Measurements from ENCODE around the gene VDR. TPM values are rescaled to one million over a fixed set of nuclear protein-coding genes. Genes with fewer than 3 reads are reported as not detected.
A peak's percentile ranks its signal among the peaks of the same experiment; 100 is the strongest.
"Not testable (repeated sequence)": the region's sequence is repeated elsewhere in the genome, so short reads cannot be mapped to it uniquely, and the experiment has no call there.

Gene VDR
- total and polyA plus RNA-seq, 2 donors (not counting 1 experiment from before 2014, with no cell fraction given): 0.37 to 0.42 TPM

DNA sequence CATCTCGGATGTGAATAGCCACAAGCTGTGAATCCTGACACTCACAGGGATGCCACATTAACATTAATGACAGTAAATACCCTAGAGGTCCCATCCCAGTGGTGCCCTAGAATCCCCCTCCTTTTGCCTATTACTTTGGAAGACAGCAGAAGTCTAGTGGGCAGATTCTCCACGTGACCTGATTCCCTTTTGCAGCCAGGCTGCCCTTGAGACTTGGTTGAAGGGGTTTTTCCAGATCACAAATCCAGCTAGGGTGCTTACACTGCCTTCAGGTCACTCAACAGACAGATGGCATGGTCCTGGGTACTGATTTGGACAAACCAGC is 93.8 kb downstream of the VDR start:
- 22% methylated on average over 2 of the region's 2 CpGs for WGBS (ENCODE audit: insufficient coverage)
- peak overlapping the region; percentile 96 for H3K27ac Mint-ChIP-seq
- H2AFZ ChIP-seq (ENCODE audit: insufficient read depth, low read depth, low read length, poor library complexity, severe bottlenecking): no peak overlapping the region
- peak overlapping the region; percentile 87 for H3K4me2 ChIP-seq (replicated peaks; ENCODE audit: low read depth, low read length, poor library complexity, severe bottlenecking)
- ATAC-seq (ENCODE audit: low read depth) (no peak), DNase-seq (peak; percentile 47)
- peak overlapping the region; percentile 69 for H3K9ac ChIP-seq (ENCODE audit: low read length)
- H3K27ac ChIP-seq (ENCODE audit: low read length in 2 of 2): peak overlapping the region; percentile 96 to 98
- TF ChIP-seq, protein P1, sequence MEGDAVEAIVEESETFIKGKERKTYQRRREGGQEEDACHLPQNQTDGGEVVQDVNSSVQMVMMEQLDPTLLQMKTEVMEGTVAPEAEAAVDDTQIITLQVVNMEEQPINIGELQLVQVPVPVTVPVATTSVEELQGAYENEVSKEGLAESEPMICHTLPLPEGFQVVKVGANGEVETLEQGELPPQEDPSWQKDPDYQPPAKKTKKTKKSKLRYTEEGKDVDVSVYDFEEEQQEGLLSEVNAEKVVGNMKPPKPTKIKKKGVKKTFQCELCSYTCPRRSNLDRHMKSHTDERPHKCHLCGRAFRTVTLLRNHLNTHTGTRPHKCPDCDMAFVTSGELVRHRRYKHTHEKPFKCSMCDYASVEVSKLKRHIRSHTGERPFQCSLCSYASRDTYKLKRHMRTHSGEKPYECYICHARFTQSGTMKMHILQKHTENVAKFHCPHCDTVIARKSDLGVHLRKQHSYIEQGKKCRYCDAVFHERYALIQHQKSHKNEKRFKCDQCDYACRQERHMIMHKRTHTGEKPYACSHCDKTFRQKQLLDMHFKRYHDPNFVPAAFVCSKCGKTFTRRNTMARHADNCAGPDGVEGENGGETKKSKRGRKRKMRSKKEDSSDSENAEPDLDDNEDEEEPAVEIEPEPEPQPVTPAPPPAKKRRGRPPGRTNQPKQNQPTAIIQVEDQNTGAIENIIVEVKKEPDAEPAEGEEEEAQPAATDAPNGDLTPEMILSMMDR (IDR thresholded peaks at IDR 0.05): no peak
- TF ChIP-seq EZH2 (IDR thresholded peaks at IDR 0.05; ENCODE audit: borderline replicate concordance, insufficient read depth, low read depth, low read length, poor library complexity, severe bottlenecking): no peak
- peaks cover 0 to under 1% of the 10 kb centered on the region in 2 experiments for H3K36me3 ChIP-seq (replicated peaks in 1 of 2; ENCODE audit: control extremely low read depth in 1 of 2, control insufficient read depth in 1 of 2, extremely low read depth in 1 of 2, insufficient read depth in 2 of 2, low read length in 1 of 2)
- no peaks in the 10 kb centered on the region for H3K27me3 ChIP-seq (replicated peaks in 1 of 4; ENCODE audit: control extremely low read depth in 1 of 4, control insufficient read depth in 3 of 4, insufficient read depth in 4 of 4, low read length in 3 of 4)
- H3K4me3 Mint-ChIP-seq: peak overlapping the region; percentile 78
- H4K20me1 ChIP-seq (ENCODE audit: control insufficient read depth, insufficient read depth, low read length, poor library complexity, severe bottlenecking): no peaks in the 10 kb centered on the region
- intact Hi-C loops (cut with micrococcal nuclease): loop anchor here (5.0 kb wide), 2 partner anchors 454 to 1824 kb away; no protein-coding TSS in a partner anchor
- H3K79me2 ChIP-seq (ENCODE audit: control insufficient read depth, insufficient read depth, low read length): peaks cover 96% of the 10 kb centered on the region
- peak overlapping the region in 2 of 5 experiments; percentile 61 to 63 for H3K4me3 ChIP-seq (ENCODE audit: control extremely low read depth in 1 of 5, extremely low read depth in 1 of 5, insufficient read depth in 1 of 5, low read depth in 2 of 5, low read length in 4 of 5)
- H3K4me1 ChIP-seq (ENCODE audit: control insufficient read depth in 2 of 2, insufficient read depth in 2 of 2, low read length in 2 of 2): peaks cover 90 to 98% of the 10 kb centered on the region in 2 donors
- POLR2A ChIA-PET: interaction anchor here (0.5 to 17.3 kb wide), 5 partner anchors 9 to 428 kb away, joined by 3 to 264 read pairs (median 6); partner anchors contain the start of gene HDAC7
- H3K9me3 ChIP-seq (ENCODE audit: control extremely low read depth in 1 of 3, control insufficient read depth in 2 of 3, insufficient read depth in 1 of 3, low read length in 2 of 3): no peaks in the 10 kb centered on the region
- no peaks in the 10 kb centered on the region for H3K9me3 Mint-ChIP-seq (ENCODE audit: insufficient read depth)
- H3K4me1 Mint-ChIP-seq: peaks cover 95% of the 10 kb centered on the region
- CTCF ChIA-PET: interaction anchor here (1.3 to 38.8 kb wide), 7 partner anchors 10 to 96 kb away, joined by 3 to 1203 read pairs (median 5); no protein-coding TSS in a partner anchor
- no peaks in the 10 kb centered on the region for H3K27me3 Mint-ChIP-seq

DNA sequence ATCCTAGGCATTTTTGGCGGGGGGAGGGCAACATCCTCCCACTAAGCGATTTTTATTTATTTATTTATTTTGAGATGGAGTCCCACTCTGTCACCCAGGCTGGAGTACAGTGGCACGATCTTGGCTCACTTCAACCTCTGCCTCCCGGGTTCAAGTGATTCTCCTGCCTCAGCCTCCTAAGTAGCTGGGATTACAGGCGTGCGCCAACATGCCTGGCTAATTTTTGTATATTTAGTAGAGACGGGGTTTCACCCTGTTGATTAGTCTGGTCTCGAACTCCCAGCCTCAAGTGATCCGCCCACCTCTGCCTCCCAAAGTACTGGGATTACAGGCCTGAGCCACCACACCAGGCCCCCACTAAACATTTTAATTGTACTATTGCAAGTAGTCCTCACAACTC is 95.3 kb downstream of the VDR start:
- no CpG with 5 or more reads among the region's 9 CpGs for whole genome bisulfite sequencing (ENCODE audit: insufficient coverage)
- Mint-ChIP-seq H3K4me3 (peak overlapping the region; percentile 45), H3K4me1 (peaks cover 96% of the 10 kb centered on the region), H3K27ac (peak overlapping the region; percentile 96)
- intact Hi-C loops (cut with micrococcal nuclease); H3K9me3 ChIP-seq (ENCODE audit: control extremely low read depth in 1 of 3, control insufficient read depth in 2 of 3, insufficient read depth in 1 of 3, low read length in 2 of 3); H3K9ac ChIP-seq (ENCODE audit: low read length); H4K20me1 ChIP-seq (ENCODE audit: control insufficient read depth, insufficient read depth, low read length, poor library complexity, severe bottlenecking); H2AFZ ChIP-seq (ENCODE audit: insufficient read depth, low read depth, low read length, poor library complexity, severe bottlenecking); H3K27me3 ChIP-seq (replicated peaks in 1 of 4; ENCODE audit: control extremely low read depth in 1 of 4, control insufficient read depth in 3 of 4, insufficient read depth in 4 of 4, low read length in 3 of 4); H3K9me3 Mint-ChIP-seq (ENCODE audit: insufficient read depth); H3K27me3 Mint-ChIP-seq; H3K4me2 ChIP-seq (replicated peaks; ENCODE audit: low read depth, low read length, poor library complexity, severe bottlenecking); H3K4me3 ChIP-seq (ENCODE audit: control extremely low read depth in 1 of 5, extremely low read depth in 1 of 5, insufficient read depth in 1 of 5, low read depth in 2 of 5, low read length in 4 of 5); ATAC-seq (ENCODE audit: low read depth); H3K36me3 ChIP-seq (replicated peaks in 1 of 2; ENCODE audit: control extremely low read depth in 1 of 2, control insufficient read depth in 1 of 2, extremely low read depth in 1 of 2, insufficient read depth in 2 of 2, low read length in 1 of 2); DNase-seq: not testable (repeated sequence)
- Histone ChIP-seq H3K4me1 (ENCODE audit: control insufficient read depth in 2 of 2, insufficient read depth in 2 of 2, low read length in 2 of 2) (peaks cover 79 to 93% of the 10 kb centered on the region in 2 donors), H3K79me2 (ENCODE audit: control insufficient read depth, insufficient read depth, low read length) (peaks cover 95% of the 10 kb centered on the region), H3K27ac (ENCODE audit: low read length in 2 of 2) (peak overlapping the region; percentile 18 to 96)
- ChIA-PET POLR2A (interaction anchor here (2.0 to 17.3 kb wide), 2 partner anchors 10 to 26 kb away, joined by 7 to 264 read pairs; partner anchors contain the start of gene HDAC7), CTCF (interaction anchor here (0.9 to 38.8 kb wide), 9 partner anchors 10 to 95 kb away, joined by 3 to 1203 read pairs (median 5); partner anchors contain the start of genes HDAC7 and SLC48A1)
